ENCODE measurements around the gene AGXT. TPM values are rescaled to one million over a fixed set of nuclear protein-coding genes. Genes with fewer than 3 reads are reported as not detected.

Gene AGXT
- total RNA-seq, 1 donor from 2014 or later, result not detected

- no peak for DNase-seq (ENCODE audit: extremely low read depth, low read depth, low spot score)
Measured at GRCh38 chr2:240896871-240897692, 28.5 kb downstream of the AGXT start.

GRCh38 chr2:240898108-240898730, 29.6 kb downstream of the AGXT start:
- no peak for DNase-seq (ENCODE audit: extremely low read depth, low read depth, low spot score)

- DNase-seq (ENCODE audit: extremely low read depth, low read depth, low spot score), result no peak
Measured at GRCh38 chr2:240898731-240899467, 30.3 kb downstream of the AGXT start.

GRCh38 chr2:240899468-240899865, 30.8 kb downstream of the AGXT start:
- no peak for DNase-seq (ENCODE audit: extremely low read depth, low read depth, low spot score)

GRCh38 chr2:240900141-240900860, 31.7 kb downstream of the AGXT start:
- no peak for DNase-seq (ENCODE audit: extremely low read depth, low read depth, low spot score)

GRCh38 chr2:240901986-240902614, 33.5 kb downstream of the AGXT start:
- DNase-seq (ENCODE audit: extremely low read depth, low read depth, low spot score), result no peak

GRCh38 chr2:240902615-240903041, 34.0 kb downstream of the AGXT start:
- no peak for DNase-seq (ENCODE audit: extremely low read depth, low read depth, low spot score)

GRCh38 chr2:240903191-240904060, 34.8 kb downstream of the AGXT start:
- DNase-seq (ENCODE audit: extremely low read depth, low read depth, low spot score), result no peak

GRCh38 chr2:240904216-240905175, 35.9 kb downstream of the AGXT start:
- no peak for DNase-seq (ENCODE audit: extremely low read depth, low read depth, low spot score)

GRCh38 chr2:240905176-240905781, 36.7 kb downstream of the AGXT start:
- no peak for DNase-seq (ENCODE audit: extremely low read depth, low read depth, low spot score)

GRCh38 chr2:240906141-240906910, 37.7 kb downstream of the AGXT start, which contains the start of gene CROCC2:
Gene CROCC2, plus strand, starts transcription at chr2:240906336. Its CDS starts 178 bp downstream, at chr2:240906514.
- DNase-seq (ENCODE audit: extremely low read depth, low read depth, low spot score), result no peak

GRCh38 chr2:240906911-240907590, 38.4 kb downstream of the AGXT start:
- no peak for DNase-seq (ENCODE audit: extremely low read depth, low read depth, low spot score)

GRCh38 chr2:240909216-240909974, 40.8 kb downstream of the AGXT start:
- DNase-seq (ENCODE audit: extremely low read depth, low read depth, low spot score), result no peak

- no peak for DNase-seq (ENCODE audit: extremely low read depth, low read depth, low spot score)
Measured at GRCh38 chr2:240911641-240912265, 43.1 kb downstream of the AGXT start.
